ENCODE results near the gene IFT74.

Gene IFT74

GRCh38 chr9:26949637-26950069 lies 6.6 kb upstream of the IFT74 start:
- no peak for TF ChIP-seq CTCF (IDR thresholded peaks at IDR 0.05; ENCODE audit: low read depth, low read length)
- H3K4me3 ChIP-seq (ENCODE audit: low read depth, low read length): no peak overlapping the region
- in situ Hi-C loops (cut with HindIII; ENCODE audit: low sequenced_read_pairs): no loop called here
- no peak for DNase-seq (ENCODE audit: low read depth, low spot score)

DNA sequence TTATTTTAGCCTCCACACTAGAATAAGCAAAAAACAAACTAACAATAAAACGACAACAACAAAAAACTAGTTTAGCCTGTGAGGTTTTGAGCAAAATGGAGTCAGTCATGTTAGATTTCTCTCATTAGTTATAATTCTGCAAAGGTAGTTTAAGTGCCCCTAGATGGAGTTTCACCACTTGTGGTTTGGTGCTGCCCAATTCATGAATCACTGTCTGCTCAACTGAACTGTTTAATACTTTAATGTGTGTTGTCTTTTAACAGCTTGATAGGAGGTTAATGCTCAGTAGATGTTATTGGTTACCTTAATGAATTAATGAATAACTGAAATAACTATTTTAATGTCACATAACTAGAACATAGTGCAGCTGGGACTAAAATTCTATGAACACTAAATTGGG lies 5.7 kb upstream of the IFT74 start:
- no peak overlapping the region for H3K4me3 ChIP-seq (ENCODE audit: low read depth, low read length)
- TF ChIP-seq CTCF (IDR thresholded peaks at IDR 0.05; ENCODE audit: low read depth, low read length): no peak
- in situ Hi-C loops (cut with HindIII; ENCODE audit: low sequenced_read_pairs): no loop called here
- no peak for DNase-seq (ENCODE audit: low read depth, low spot score)

- H3K4me3 ChIP-seq (ENCODE audit: low read depth, low read length): no peak overlapping the region
- TF ChIP-seq CTCF (IDR thresholded peaks at IDR 0.05; ENCODE audit: low read depth, low read length): no peak
- DNase-seq (ENCODE audit: low read depth, low spot score): no peak
- in situ Hi-C loops (cut with HindIII; ENCODE audit: low sequenced_read_pairs): no loop called here
Measured at GRCh38 chr9:26951794-26952193, 4.4 kb upstream of the IFT74 start.

DNA sequence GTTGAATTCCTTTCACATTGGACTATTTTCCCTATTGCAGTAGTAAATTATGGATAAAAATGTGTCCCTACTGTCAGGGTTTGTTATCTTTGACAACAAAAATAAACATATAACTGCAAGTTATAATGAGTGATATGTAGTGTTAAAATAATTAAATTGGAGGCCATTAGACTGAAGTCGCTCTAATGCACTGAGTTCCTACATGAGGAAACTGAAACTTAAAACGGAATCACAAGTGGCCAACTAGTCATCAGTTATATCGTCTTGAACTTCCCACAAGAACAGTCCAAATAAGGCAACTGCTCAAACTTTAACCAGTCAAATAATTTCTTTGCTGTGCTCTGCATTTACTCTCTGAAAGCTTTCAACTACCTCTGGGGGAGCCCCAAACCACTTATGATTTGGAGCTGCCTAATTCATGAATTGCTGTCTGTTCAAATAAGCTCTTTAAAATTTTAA lies 2.1 kb upstream of the IFT74 start:
- no peak overlapping the region for H3K4me3 ChIP-seq (ENCODE audit: low read depth, low read length)
- in situ Hi-C loops (cut with HindIII; ENCODE audit: low sequenced_read_pairs): no loop called here
- no peak for DNase-seq (ENCODE audit: low read depth, low spot score)
- TF ChIP-seq CTCF (IDR thresholded peaks at IDR 0.05; ENCODE audit: low read depth, low read length): no peak

DNA sequence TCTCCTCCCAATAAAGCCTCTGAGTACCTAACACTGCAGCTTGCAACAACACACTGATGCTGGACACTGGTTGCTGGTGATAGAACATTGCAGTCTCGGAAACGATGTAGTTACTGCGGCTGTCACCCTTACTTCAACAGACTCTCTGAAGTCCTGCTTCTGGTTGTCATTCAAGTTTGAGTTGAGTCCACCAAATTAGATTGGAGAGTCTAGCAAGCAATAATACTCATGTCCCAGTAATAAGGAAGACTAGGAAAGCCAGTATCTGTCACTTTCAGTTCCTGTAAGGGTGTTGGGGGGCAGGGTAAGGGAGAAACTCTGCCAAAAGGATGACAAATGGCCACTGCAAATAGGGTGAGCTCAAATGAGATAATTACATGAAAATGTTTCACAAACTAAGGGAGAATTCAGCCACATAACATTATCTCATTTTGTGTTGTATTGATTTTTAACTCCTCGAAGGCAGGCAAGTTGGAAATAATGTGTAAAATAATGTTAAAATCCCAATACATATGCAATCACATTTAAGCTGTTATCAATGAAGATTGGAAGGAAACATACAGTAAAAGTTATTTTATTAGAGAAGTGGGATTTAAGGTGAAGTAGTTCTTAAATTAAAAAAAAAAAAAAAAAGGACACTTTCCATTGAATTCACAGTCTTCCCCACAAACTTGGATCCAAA lies 849 bp upstream of the IFT74 start:
- in situ Hi-C loops (cut with HindIII; ENCODE audit: low sequenced_read_pairs): no loop called here
- H3K4me3 ChIP-seq (ENCODE audit: low read depth, low read length): peak overlapping the region; percentile 65
- no peak for TF ChIP-seq CTCF (IDR thresholded peaks at IDR 0.05; ENCODE audit: low read depth, low read length)
- no peak for DNase-seq (ENCODE audit: low read depth, low spot score)

DNA sequence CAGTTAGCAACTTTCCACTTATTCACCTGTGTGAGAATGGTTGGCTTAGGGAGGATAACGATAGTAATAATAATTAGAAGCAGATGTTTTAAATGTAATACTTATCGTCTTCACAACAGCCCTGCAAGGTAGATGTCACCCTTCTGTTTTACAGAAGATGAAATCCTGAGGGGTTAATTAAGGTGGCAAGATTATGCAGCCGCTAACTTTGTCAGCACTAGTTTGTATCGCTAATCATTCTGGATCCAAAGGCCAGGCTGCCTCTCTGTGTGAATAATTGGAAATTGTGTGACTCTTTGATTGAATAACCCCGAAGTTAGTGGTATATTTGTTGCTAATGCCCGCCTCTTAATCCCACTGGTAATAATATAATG lies 635 bp downstream of the IFT74 start:
- no peak for DNase-seq (ENCODE audit: low read depth, low spot score)
- in situ Hi-C loops (cut with HindIII; ENCODE audit: low sequenced_read_pairs): no loop called here
- no peak for TF ChIP-seq CTCF (IDR thresholded peaks at IDR 0.05; ENCODE audit: low read depth, low read length)
- peak overlapping the region; percentile 65 for H3K4me3 ChIP-seq (ENCODE audit: low read depth, low read length)

Measured in astrocyte of the spinal cord (primary cell).